B cell (primary cell): ENCODE results near the gene EHBP1.

Experiments
- CTCF ChIP-seq: fragments of 200-600 bp; IDR thresholded peaks from one replicate; pipeline ENCODE4 v1.8.0; 2022; ENCODE audit warnings: antibody characterized with exemption, mild to moderate bottlenecking
- EZH2 ChIP-seq: IDR thresholded peaks from 2 replicates; pipeline ENCODE4 v1.6.1; 2012; ENCODE audit warnings: borderline replicate concordance, low read depth, mild to moderate bottlenecking, moderate library complexity, low read length; ENCODE audit not compliant: insufficient read depth, poor library complexity, severe bottlenecking

- no peak for TF ChIP-seq CTCF
- TF ChIP-seq EZH2, result no peak
Observed at GRCh38 chr2:62665446-62665845, 40.1 kb upstream of the EHBP1 start.
